Measurements from ENCODE around the gene AADACL4. TPM values are rescaled to one million over a fixed set of nuclear protein-coding genes. Genes with fewer than 3 reads are reported as not detected.
"Not testable (repeated sequence)": the region's sequence is repeated elsewhere in the genome, so short reads cannot be mapped to it uniquely, and the experiment has no call there.

Gene AADACL4
- total RNA-seq, 2 donors from 2014 or later: not detected

GRCh38 chr1:12661606-12662219, 17.8 kb downstream of the AADACL4 start:
- no peak for ATAC-seq
- H3K9me3 Mint-ChIP-seq: no peaks in the 10 kb centered on the region

GRCh38 chr1:12662556-12662955, 18.7 kb downstream of the AADACL4 start:
- no peak for DNase-seq (ENCODE audit: low spot score in 2 of 2)
- no peak for ATAC-seq
- no peaks in the 10 kb centered on the region for H3K36me3 Mint-ChIP-seq
- H3K9me3 Mint-ChIP-seq: no peaks in the 10 kb centered on the region
- no peak overlapping the region for H3K27ac Mint-ChIP-seq

More at GRCh38 chr1:12661606-12662219, 17.8 kb downstream of the AADACL4 start:
- H3K27ac Mint-ChIP-seq: no peak overlapping the region
- no peak for DNase-seq (ENCODE audit: low spot score in 2 of 2)
- no peaks in the 10 kb centered on the region for H3K36me3 Mint-ChIP-seq

DNA sequence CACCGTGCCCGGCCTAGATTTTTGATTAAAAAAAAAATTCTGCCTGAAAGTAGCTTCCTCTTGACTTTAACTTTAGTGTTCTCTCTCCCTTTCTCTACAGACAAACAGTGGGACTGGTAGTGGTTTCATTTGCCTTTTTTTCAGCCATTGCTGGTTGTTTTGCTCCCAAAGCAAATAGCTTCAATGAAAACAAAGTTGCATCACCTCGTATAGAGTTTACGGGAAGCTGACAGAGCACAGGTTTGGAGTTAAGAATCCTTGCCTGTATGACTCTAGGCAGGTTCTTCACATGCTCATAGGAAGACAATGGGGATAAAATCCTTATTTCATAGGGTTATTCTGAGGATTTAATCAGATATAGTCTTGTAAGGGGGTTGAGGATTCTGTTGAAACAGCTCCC, 21.6 kb downstream of the AADACL4 start:
- Mint-ChIP-seq H3K9me3 (peaks cover 0 to 12% of the 10 kb centered on the region in 2 donors), H3K36me3 (no peaks in the 10 kb centered on the region), H3K27ac (no peak overlapping the region)
- ATAC-seq (no peak), DNase-seq (ENCODE audit: low spot score in 2 of 2) (no peak)

GRCh38 chr1:12666141-12666735, 22.4 kb downstream of the AADACL4 start:
- ATAC-seq (no peak), DNase-seq (ENCODE audit: low spot score in 2 of 2) (no peak)
- H3K36me3 Mint-ChIP-seq: no peaks in the 10 kb centered on the region
- peaks cover 0 to 12% of the 10 kb centered on the region in 2 donors for H3K9me3 Mint-ChIP-seq
- H3K27ac Mint-ChIP-seq: no peak overlapping the region

DNA sequence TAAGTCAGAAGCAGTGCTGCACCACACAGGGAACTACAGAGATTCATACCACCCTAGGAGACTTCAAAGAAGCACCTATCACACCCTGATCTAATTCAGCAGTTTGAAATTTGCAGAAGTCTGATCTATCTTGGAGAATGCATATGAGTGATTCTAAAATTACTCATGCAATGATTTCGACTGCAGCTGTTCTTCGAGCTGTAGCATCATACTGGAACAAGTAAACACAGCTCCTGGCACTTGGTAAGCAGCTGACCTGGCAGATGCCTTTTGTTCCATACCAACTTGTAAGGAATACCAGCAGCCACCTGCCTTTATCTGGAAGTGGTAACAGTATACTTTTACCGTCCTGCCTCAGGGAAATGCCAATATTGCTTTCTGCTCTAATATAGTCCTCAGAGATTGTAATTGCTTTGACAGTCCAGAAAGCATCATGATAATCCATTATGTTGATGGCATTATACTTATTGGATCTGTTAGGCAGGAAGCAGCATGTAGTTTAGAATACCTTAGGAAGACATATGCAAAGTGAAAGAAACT, 25.7 kb downstream of the AADACL4 start:
- ATAC-seq: no peak
- Mint-ChIP-seq H3K27ac (no peak overlapping the region), H3K9me3 (peaks cover 0 to 12% of the 10 kb centered on the region in 2 donors)

GRCh38 chr1:12674358-12674757, 30.5 kb downstream of the AADACL4 start:
- Mint-ChIP-seq H3K9me3 (no peaks in the 10 kb centered on the region), H3K36me3 (no peaks in the 10 kb centered on the region), H3K27ac (no peak overlapping the region)
- ATAC-seq (no peak), DNase-seq (ENCODE audit: low spot score in 2 of 2) (no peak)

More for the DNA sequence above, 25.7 kb downstream of the AADACL4 start:
- no peaks in the 10 kb centered on the region for H3K36me3 Mint-ChIP-seq
- no peak for DNase-seq (ENCODE audit: low spot score in 2 of 2)

- not testable (repeated sequence) for H3K9me3 Mint-ChIP-seq; H3K36me3 Mint-ChIP-seq; H3K27ac Mint-ChIP-seq; ATAC-seq; DNase-seq (ENCODE audit: low spot score in 2 of 2)
Observed at GRCh38 chr1:12676122-12676521, 32.2 kb downstream of the AADACL4 start.

DNA sequence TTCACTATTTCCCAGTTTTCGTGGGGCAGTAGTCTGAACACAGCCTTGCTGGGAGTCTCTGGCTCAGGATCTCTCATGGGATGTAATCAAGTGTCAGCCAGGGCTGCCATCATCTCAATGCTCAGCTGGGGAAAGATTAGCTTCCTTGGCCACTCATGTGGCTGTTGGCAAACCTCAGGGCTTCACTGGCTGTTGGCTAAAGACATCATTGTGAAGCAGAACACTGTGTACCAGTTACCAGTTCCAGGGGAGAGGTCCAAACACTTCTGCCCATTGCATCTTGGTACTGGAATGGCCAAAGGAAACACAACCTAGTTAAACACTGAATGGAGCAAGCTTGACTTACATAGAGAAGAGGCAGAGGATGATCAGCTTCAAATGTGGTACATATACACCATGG, 33.7 kb downstream of the AADACL4 start:
- Mint-ChIP-seq H3K27ac (no peak overlapping the region), H3K36me3 (no peaks in the 10 kb centered on the region), H3K9me3 (no peaks in the 10 kb centered on the region)
- ATAC-seq (no peak), DNase-seq (ENCODE audit: low spot score in 2 of 2) (no peak)

DNA sequence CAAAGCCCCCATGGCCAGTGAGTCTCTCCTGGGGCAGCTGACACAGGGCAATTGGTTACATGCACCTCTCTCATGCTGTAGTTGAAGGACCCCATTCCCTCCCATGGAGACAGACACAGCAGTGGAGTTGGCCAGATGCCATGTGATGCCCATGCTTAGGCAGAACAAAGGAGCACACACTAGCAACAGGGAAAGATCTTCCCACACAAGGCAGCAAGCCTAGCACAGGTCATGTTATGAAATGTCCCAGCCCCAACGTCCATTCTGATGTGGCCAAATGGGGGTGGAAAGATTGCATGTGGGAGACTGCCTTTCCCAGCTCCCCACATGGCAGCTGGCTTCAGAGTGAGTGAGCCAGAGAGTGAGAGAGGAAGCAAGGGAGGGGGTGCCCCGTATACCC, 34.5 kb downstream of the AADACL4 start:
- DNase-seq (ENCODE audit: low spot score in 2 of 2) (no peak), ATAC-seq (no peak)
- Mint-ChIP-seq H3K36me3 (no peaks in the 10 kb centered on the region), H3K27ac (no peak overlapping the region), H3K9me3 (no peaks in the 10 kb centered on the region)

GRCh38 chr1:12678820-12679219, 34.9 kb downstream of the AADACL4 start:
- Mint-ChIP-seq H3K36me3 (no peaks in the 10 kb centered on the region), H3K27ac (no peak overlapping the region), H3K9me3 (no peaks in the 10 kb centered on the region)
- no peak for ATAC-seq
- DNase-seq (ENCODE audit: low spot score in 2 of 2): no peak

DNA sequence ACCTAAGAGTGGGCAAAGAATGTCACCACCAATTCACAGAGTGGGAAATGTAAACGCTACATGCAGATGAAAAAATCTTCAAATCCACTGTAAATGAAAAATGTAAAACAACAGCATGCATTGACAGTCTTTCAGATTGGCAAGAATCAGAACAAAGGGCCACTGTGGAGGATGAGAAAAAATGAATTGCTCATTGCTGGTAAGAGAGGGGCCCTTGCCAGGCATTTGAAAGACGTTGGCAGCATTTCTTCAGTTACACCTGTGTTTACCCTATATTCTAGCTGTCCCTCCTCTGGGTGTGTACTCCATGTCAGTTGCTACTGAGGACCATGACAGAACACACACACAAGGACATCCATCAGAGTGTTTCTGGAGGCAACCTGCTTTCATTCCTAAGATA, 46.3 kb downstream of the AADACL4 start:
- DNase-seq (ENCODE audit: low spot score in 2 of 2) (no peak), ATAC-seq (no peak)
- Mint-ChIP-seq H3K9me3 (no peaks in the 10 kb centered on the region), H3K27ac (no peak overlapping the region), H3K36me3 (no peaks in the 10 kb centered on the region)

- Mint-ChIP-seq H3K36me3 (no peaks in the 10 kb centered on the region), H3K27ac (peak overlapping the region in 1 of 2 donors; percentile 24)
- ATAC-seq: no peak
Observed at GRCh38 chr1:12692967-12693782, 49.3 kb downstream of the AADACL4 start.

GRCh38 chr1:12696658-12697057, 52.8 kb downstream of the AADACL4 start:
- Mint-ChIP-seq H3K9me3 (no peaks in the 10 kb centered on the region), H3K27ac (no peak overlapping the region), H3K36me3 (no peaks in the 10 kb centered on the region)
- ATAC-seq (no peak), DNase-seq (ENCODE audit: low spot score in 2 of 2) (no peak)

More at GRCh38 chr1:12692967-12693782, 49.3 kb downstream of the AADACL4 start:
- DNase-seq (ENCODE audit: low spot score in 2 of 2): no peak
- H3K9me3 Mint-ChIP-seq: no peaks in the 10 kb centered on the region

DNA sequence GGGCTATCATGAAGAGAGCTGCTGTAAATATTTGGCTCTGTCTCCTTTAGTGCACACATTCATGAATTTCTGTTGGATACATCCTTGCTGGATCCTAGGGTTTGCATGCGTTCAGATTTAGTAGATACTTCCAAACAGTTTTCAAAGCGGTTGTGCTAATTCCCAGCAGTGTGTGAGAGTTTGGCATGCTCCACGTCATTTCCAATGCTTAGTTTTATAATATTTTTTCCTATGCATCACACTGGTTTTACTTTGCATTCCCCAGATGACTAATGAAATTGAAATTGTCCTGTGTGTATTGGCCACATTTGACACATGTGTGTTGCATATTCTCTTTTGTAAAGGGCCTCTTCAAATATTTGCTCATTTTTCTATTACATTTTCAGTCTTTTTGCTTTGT, 53.5 kb downstream of the AADACL4 start:
- H3K36me3 Mint-ChIP-seq: peaks cover 0 to under 1% of the 10 kb centered on the region in 2 donors
- no peak overlapping the region for H3K27ac Mint-ChIP-seq
- no peak for ATAC-seq
- DNase-seq (ENCODE audit: low spot score in 2 of 2): no peak
- H3K9me3 Mint-ChIP-seq: no peaks in the 10 kb centered on the region

- H3K9me3 Mint-ChIP-seq: peaks cover 10 to 14% of the 10 kb centered on the region in 2 donors
Observed at GRCh38 chr1:12703821-12704451, 60.1 kb downstream of the AADACL4 start.

GRCh38 chr1:12706061-12706460, 62.2 kb downstream of the AADACL4 start:
- Mint-ChIP-seq H3K36me3 (peaks cover 0 to 16% of the 10 kb centered on the region in 2 donors), H3K9me3 (peaks cover 10 to 14% of the 10 kb centered on the region in 2 donors), H3K27ac (no peak overlapping the region)
- ATAC-seq (no peak), DNase-seq (ENCODE audit: low spot score in 2 of 2) (no peak)

More at GRCh38 chr1:12703821-12704451, 60.1 kb downstream of the AADACL4 start:
- no peak overlapping the region for H3K27ac Mint-ChIP-seq
- DNase-seq (ENCODE audit: low spot score in 2 of 2) (no peak), ATAC-seq (no peak)
- H3K36me3 Mint-ChIP-seq: peaks cover 0 to 16% of the 10 kb centered on the region in 2 donors

All from activated naive CD4-positive, alpha-beta T cell treated with anti-CD3 and anti-CD28 coated beads, Interleukin-2, amount 50 U/mL, for 72 hours (primary cell).